Osteocyte (in vitro differentiated cells): ENCODE results near the gene DDX10. TPM values are rescaled to one million over a fixed set of nuclear protein-coding genes. Genes with fewer than 3 reads are reported as not detected.

Source experiments
- DNase-seq: peaks from one replicate; pipeline ENCODE4 v3.0.0; 2021; ENCODE audit warnings: mixed read lengths; ENCODE audit not compliant: unreplicated experiment; ENCODE audit errors: extremely low spot score
- H3K27ac Mint-ChIP-seq: one replicate; pipeline ENCODE4 v1.8.0; 2021; ENCODE audit warnings: mild to moderate bottlenecking, mixed read lengths; ENCODE audit not compliant: unreplicated experiment
- H3K27me3 Mint-ChIP-seq: one replicate; pipeline ENCODE4 v1.8.0; 2021; ENCODE audit warnings: mixed read lengths; ENCODE audit not compliant: unreplicated experiment
- H3K36me3 Mint-ChIP-seq: one replicate; pipeline ENCODE4 v1.8.0; 2021; ENCODE audit warnings: mixed read lengths; ENCODE audit not compliant: unreplicated experiment
- H3K4me1 Mint-ChIP-seq: one replicate; pipeline ENCODE4 v1.8.0; 2021; ENCODE audit warnings: mixed read lengths; ENCODE audit not compliant: unreplicated experiment
- H3K4me3 Mint-ChIP-seq: one replicate; pipeline ENCODE4 v1.8.0; 2021; ENCODE audit warnings: mild to moderate bottlenecking, moderate library complexity, mixed read lengths; ENCODE audit not compliant: unreplicated experiment
- H3K9me3 Mint-ChIP-seq: one replicate; pipeline ENCODE4 v1.8.0; 2021; ENCODE audit warnings: mixed read lengths; ENCODE audit not compliant: unreplicated experiment
- CTCF ChIP-seq: fragments of 200-600 bp; sonication (generic); IDR thresholded peaks from 2 replicates; pipeline ENCODE4 v1.5.0; 2021; ENCODE audit warnings: antibody characterized with exemption, mild to moderate bottlenecking, moderate library complexity
- total RNA-seq: library from RNA; stranded (reverse); gene quantifications from 2 replicates; pipeline ENCODE4 v1.2.1, GENCODE V29; 2021

The DDX10 gene
- total RNA-seq, 1 donor from 2014 or later = 34.6 TPM

DNA sequence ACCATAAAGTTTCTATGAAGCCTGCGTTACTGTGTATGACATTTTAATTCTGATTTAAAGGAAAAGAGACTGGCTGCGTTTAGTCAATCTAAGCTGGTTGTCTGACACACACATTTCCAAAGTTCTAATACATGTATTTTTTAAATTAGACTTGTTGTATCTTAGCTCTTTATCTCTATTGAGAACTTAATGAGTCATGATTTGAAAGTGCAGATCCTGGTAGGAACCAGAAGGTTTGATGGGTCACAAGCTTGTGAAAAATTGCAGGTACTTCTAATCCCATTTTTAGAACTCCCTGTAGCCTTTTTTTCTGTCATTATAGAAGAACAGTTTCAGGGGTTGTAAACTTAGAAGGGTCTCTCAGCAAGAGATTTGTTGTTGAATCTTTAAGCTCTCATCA lies 210.3 kb downstream of the DDX10 start:
- no peaks in the 10 kb centered on the region for H3K36me3 Mint-ChIP-seq
- peaks cover 64% of the 10 kb centered on the region for H3K4me1 Mint-ChIP-seq
- DNase-seq = no peak
- H3K9me3 Mint-ChIP-seq = no peaks in the 10 kb centered on the region
- TF ChIP-seq CTCF = no peak
- H3K4me3 Mint-ChIP-seq = no peak overlapping the region
- no peak overlapping the region for H3K27ac Mint-ChIP-seq
- H3K27me3 Mint-ChIP-seq = no peaks in the 10 kb centered on the region

- no peak overlapping the region for H3K4me3 Mint-ChIP-seq
Observed at GRCh38 chr11:108877178-108877577, 212.3 kb downstream of the DDX10 start.

DNA sequence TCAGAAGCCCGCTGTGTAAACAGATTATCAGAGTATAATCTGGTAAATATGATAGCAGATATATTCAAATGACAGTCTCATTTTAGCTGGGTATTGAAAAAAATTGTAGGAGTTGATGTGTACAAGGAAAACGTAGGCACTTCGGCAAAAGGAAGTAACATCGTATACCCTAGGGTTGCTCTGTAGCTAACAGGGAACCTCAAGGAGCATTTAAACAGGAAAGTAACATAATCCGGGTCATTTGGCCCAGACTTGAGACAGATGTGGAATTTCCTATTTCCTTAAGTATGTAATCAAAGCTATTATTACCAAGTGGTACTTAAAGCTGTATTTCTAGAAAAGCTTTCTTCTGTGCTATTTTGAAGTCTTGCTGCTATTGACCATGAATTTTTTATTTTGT lies 215.6 kb downstream of the DDX10 start:
- H3K27me3 Mint-ChIP-seq = no peaks in the 10 kb centered on the region
- no peak for DNase-seq
- H3K4me1 Mint-ChIP-seq = peaks cover 28% of the 10 kb centered on the region
- H3K27ac Mint-ChIP-seq = peak overlapping the region; percentile 78
- no peak overlapping the region for H3K4me3 Mint-ChIP-seq
- H3K36me3 Mint-ChIP-seq = no peaks in the 10 kb centered on the region
- H3K9me3 Mint-ChIP-seq = peaks cover 3% of the 10 kb centered on the region
- TF ChIP-seq CTCF = no peak

More at GRCh38 chr11:108877178-108877577, 212.3 kb downstream of the DDX10 start:
- TF ChIP-seq CTCF = no peak
- Mint-ChIP-seq H3K9me3 (no peaks in the 10 kb centered on the region), H3K27me3 (no peaks in the 10 kb centered on the region), H3K36me3 (no peaks in the 10 kb centered on the region), H3K4me1 (peaks cover 55% of the 10 kb centered on the region), H3K27ac (peak overlapping the region; percentile 27)
- no peak for DNase-seq

DNA sequence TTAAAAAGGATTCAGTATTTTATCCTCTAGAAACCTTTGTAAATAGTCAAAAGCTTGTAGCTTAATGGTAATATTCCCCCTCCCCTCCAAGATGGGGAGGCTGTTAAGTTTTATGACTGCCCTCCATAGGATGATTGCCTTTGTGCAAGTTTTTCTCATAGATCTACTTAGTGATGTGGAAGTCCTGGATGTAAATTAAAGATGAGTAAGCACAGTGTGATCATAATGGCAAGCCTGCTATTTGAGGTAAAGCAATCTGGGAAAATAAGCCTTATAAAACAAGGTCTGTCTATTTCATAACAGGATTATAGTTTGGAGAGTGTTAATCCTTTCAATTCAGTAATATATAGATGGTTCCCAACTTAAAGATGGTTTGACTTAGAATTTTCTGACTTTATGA lies 216.3 kb downstream of the DDX10 start:
- Mint-ChIP-seq H3K27ac (peak overlapping the region; percentile 78), H3K27me3 (no peaks in the 10 kb centered on the region), H3K36me3 (no peaks in the 10 kb centered on the region), H3K9me3 (peaks cover 3% of the 10 kb centered on the region), H3K4me3 (no peak overlapping the region), H3K4me1 (peaks cover 29% of the 10 kb centered on the region)
- DNase-seq = no peak
- TF ChIP-seq CTCF = no peak

DNA sequence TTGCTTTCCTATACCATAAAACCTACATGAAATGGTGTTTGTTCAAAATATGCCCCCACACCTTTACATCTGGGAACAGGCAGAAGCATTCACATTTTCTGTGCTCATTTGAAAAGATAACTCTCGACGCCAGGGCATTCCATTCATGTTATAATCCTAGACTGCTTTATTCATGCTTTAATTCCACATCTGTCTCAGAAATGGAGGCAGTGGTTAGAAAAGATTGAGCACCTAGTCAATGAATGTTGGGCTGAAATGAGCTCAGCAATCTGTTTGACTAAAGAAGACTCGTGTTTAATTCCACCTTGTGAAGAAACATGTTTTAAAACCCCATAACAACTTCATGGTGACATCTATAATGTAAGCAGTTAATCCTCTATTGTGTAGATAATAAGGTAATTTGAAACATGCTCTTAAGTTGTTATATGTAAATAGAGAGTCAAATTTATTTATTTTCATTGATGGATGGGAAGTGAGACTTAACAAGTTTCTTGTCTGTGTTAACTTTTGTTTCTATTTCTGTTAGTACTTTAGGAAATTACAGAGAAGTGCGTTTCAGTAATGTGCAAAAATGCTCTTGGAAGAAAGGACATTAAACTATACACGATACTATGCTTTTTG lies 217.5 kb downstream of the DDX10 start:
- Mint-ChIP-seq H3K9me3 (peaks cover 3% of the 10 kb centered on the region), H3K27me3 (no peaks in the 10 kb centered on the region), H3K4me1 (peaks cover 34% of the 10 kb centered on the region), H3K36me3 (no peaks in the 10 kb centered on the region), H3K4me3 (no peak overlapping the region), H3K27ac (no peak overlapping the region)
- DNase-seq = no peak
- TF ChIP-seq CTCF = no peak
